Embryonic facial prominence (tissue), 1 donor: ENCODE data around the gene GRIN3A.
"Not testable (repeated sequence)": the region's sequence is repeated elsewhere in the genome, so short reads cannot be mapped to it uniquely, and the experiment has no call there.

Experiments
- DNase-seq: peaks from one replicate; pipeline ENCODE4 v3.0.0-alpha.2; 2016; ENCODE audit errors: extremely low spot score

GRIN3A gene

GRCh38 chr9:101632611-101633010 lies 105.8 kb downstream of the GRIN3A start:
- no peak for DNase-seq

GRCh38 chr9:101631892-101632291 lies 106.6 kb downstream of the GRIN3A start:
- no peak for DNase-seq

GRCh38 chr9:101629636-101630035 lies 108.8 kb downstream of the GRIN3A start:
- DNase-seq, result no peak

GRCh38 chr9:101628173-101628572 lies 110.3 kb downstream of the GRIN3A start:
- no peak for DNase-seq

- DNase-seq, result no peak
Measured at GRCh38 chr9:101626295-101626694, 112.2 kb downstream of the GRIN3A start.

GRCh38 chr9:101625876-101626275 lies 112.6 kb downstream of the GRIN3A start:
- DNase-seq, result no peak

GRCh38 chr9:101620452-101620851 lies 118.0 kb downstream of the GRIN3A start:
- no peak for DNase-seq

GRCh38 chr9:101618698-101619097 lies 119.7 kb downstream of the GRIN3A start:
- DNase-seq, result no peak

- DNase-seq, result no peak
Measured at GRCh38 chr9:101605547-101605946, 132.9 kb downstream of the GRIN3A start.

GRCh38 chr9:101604296-101604695 lies 134.2 kb downstream of the GRIN3A start:
- DNase-seq, result no peak

GRCh38 chr9:101601904-101602765 lies 136.3 kb downstream of the GRIN3A start:
- peak; percentile 40 for DNase-seq

GRCh38 chr9:101594796-101595195 lies 143.7 kb downstream of the GRIN3A start, which contains the start of gene PPP3R2:
Gene PPP3R2, minus strand, starts transcription at chr9:101594969. Its CDS starts 48 bp downstream, at chr9:101594921.
- DNase-seq, result no peak

GRCh38 chr9:101593345-101593744 lies 145.1 kb downstream of the GRIN3A start:
- no peak for DNase-seq

GRCh38 chr9:101592788-101593187 lies 145.7 kb downstream of the GRIN3A start:
- DNase-seq, result no peak

GRCh38 chr9:101591787-101592446 lies 146.5 kb downstream of the GRIN3A start:
- no peak for DNase-seq

- DNase-seq, result no peak
Measured at GRCh38 chr9:101590901-101591300, 147.5 kb downstream of the GRIN3A start.

- not testable (repeated sequence) for DNase-seq
Measured at GRCh38 chr9:101590074-101590473, 148.4 kb downstream of the GRIN3A start.

- no peak for DNase-seq
Measured at GRCh38 chr9:101587332-101588043, 151.0 kb downstream of the GRIN3A start.

- DNase-seq, result no peak
Measured at GRCh38 chr9:101586651-101587050, 151.8 kb downstream of the GRIN3A start.

GRCh38 chr9:101585740-101586139 lies 152.7 kb downstream of the GRIN3A start:
- DNase-seq, result no peak

GRCh38 chr9:101582553-101582952 lies 155.9 kb downstream of the GRIN3A start:
- no peak for DNase-seq
